DND-41 (cell line): ENCODE measurements around the gene FMN2.

Experiments used
- ATAC-seq: fragments of 200-7000 bp; cut with Tn5 transposase; 3 replicates; pipeline ENCODE4 v1.9.1; 2021; ENCODE audit warnings: low read depth; ENCODE audit not compliant: insufficient read depth
- DNase-seq: peaks from one replicate; pipeline ENCODE4 v3.0.0-alpha.2; 2020
- H2AFZ ChIP-seq: 2 replicates; pipeline ENCODE4 v1.6.0; 2012; ENCODE audit warnings: low read depth, low read length
- H3K27ac ChIP-seq: 2 replicates; pipeline ENCODE4 v1.5.1; 2012; ENCODE audit warnings: low read length, inconsistent platforms
- H3K27me3 ChIP-seq: fragments of 200-600 bp; sonication (generic); 2 replicates; pipeline ENCODE4 v1.6.0; 2012; ENCODE audit warnings: low read length, mild to moderate bottlenecking, inconsistent platforms; ENCODE audit not compliant: insufficient read depth, poor library complexity
- H3K36me3 ChIP-seq: 2 replicates; pipeline ENCODE4 v1.5.1; 2012; ENCODE audit warnings: low read length, inconsistent platforms; ENCODE audit not compliant: insufficient read depth
- H3K4me1 ChIP-seq: 2 replicates; pipeline ENCODE4 v1.5.1; 2012; ENCODE audit warnings: mild to moderate bottlenecking, low read length; ENCODE audit not compliant: insufficient read depth
- H3K4me2 ChIP-seq: 2 replicates; pipeline ENCODE4 v1.6.0; 2012; ENCODE audit warnings: mild to moderate bottlenecking, moderate library complexity, low read length, inconsistent platforms; ENCODE audit not compliant: insufficient read depth
- H3K4me3 ChIP-seq, 2 experiments: fragments of 200-600 bp in 1 of 2; shearing (Covaris generic) in 1 of 2; 2 replicates each; pipeline ENCODE4 v1.5.1; 2012 to 2016; ENCODE audit warnings: inconsistent platforms in 2 of 2, low read length in 2 of 2, mild to moderate bottlenecking in 2 of 2, low read depth in 1 of 2, moderate library complexity in 1 of 2
- H3K79me2 ChIP-seq: 2 replicates; pipeline ENCODE4 v1.6.0; 2012; ENCODE audit warnings: low read length, inconsistent platforms; ENCODE audit not compliant: insufficient read depth
- H3K9ac ChIP-seq: 2 replicates; pipeline ENCODE4 v1.6.0; 2012; ENCODE audit warnings: low read depth, mild to moderate bottlenecking, inconsistent platforms, low read length, moderate library complexity
- H3K9me3 ChIP-seq: 2 replicates; pipeline ENCODE4 v1.5.1; 2012; ENCODE audit warnings: low read length, moderate library complexity, mild to moderate bottlenecking, inconsistent platforms; ENCODE audit not compliant: insufficient read depth, severe bottlenecking
- H4K20me1 ChIP-seq: 2 replicates; pipeline ENCODE4 v1.6.0; 2012; ENCODE audit warnings: low read length; ENCODE audit not compliant: insufficient read depth
- EZH2 ChIP-seq: IDR thresholded peaks from 3 replicates; pipeline ENCODE4 v1.6.1; 2012; ENCODE audit warnings: borderline replicate concordance, low read depth, mild to moderate bottlenecking, moderate library complexity, low read length, inconsistent platforms; ENCODE audit not compliant: severe bottlenecking
- TF ChIP-seq, protein P1 (sequence below): IDR thresholded peaks from 2 replicates; pipeline ENCODE4 v1.5.1; 2012; ENCODE audit warnings: borderline replicate concordance, low read length, moderate library complexity, mild to moderate bottlenecking; ENCODE audit not compliant: poor library complexity, severe bottlenecking; ENCODE audit errors: extremely low read depth

Gene FMN2

DNA sequence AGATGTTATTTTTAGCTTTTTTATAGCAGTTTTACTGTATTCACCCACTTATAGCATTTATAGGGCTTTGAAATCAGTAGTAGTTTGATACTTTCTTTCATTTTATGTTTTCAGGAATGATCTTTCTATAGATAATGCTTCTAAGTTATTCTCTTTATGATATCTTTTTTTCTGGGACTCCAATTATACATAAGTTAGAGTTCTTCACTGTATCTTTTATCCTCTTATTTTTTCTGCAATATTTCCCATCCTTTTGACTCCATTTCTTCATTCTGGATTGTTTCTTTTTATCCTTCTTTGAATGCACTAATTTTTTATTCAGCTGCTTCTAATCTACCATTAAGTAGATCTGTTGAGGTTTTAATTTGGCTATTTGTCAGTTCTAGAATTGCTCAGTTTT lies 73.1 kb downstream of the FMN2 start:
- Histone ChIP-seq H3K9me3 (no peaks in the 10 kb centered on the region), H3K79me2 (no peaks in the 10 kb centered on the region)
- TF ChIP-seq EZH2, result no peak
- TF ChIP-seq, protein P1, sequence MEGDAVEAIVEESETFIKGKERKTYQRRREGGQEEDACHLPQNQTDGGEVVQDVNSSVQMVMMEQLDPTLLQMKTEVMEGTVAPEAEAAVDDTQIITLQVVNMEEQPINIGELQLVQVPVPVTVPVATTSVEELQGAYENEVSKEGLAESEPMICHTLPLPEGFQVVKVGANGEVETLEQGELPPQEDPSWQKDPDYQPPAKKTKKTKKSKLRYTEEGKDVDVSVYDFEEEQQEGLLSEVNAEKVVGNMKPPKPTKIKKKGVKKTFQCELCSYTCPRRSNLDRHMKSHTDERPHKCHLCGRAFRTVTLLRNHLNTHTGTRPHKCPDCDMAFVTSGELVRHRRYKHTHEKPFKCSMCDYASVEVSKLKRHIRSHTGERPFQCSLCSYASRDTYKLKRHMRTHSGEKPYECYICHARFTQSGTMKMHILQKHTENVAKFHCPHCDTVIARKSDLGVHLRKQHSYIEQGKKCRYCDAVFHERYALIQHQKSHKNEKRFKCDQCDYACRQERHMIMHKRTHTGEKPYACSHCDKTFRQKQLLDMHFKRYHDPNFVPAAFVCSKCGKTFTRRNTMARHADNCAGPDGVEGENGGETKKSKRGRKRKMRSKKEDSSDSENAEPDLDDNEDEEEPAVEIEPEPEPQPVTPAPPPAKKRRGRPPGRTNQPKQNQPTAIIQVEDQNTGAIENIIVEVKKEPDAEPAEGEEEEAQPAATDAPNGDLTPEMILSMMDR, result no peak

DNA sequence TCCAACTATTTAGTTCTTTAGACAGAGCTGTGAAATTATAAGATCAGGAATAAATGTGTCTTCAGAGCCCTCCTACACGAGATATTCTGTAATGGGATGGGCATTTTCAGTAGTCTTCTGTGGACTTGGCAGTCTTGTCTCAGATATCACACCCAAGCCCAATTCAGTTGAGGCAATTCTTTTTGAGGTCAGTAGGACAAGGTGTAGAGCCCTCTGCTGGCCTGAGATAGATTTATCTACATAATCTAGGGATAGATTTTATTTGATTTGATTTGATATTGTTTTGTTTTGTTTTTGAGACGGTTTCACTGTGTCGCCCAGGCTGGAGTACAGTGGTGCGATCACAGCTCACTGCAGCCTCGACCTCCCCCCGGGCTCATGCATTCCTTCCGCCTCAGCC lies 77.5 kb downstream of the FMN2 start:
- Histone ChIP-seq H3K4me2 (no peak overlapping the region), H3K9me3 (no peaks in the 10 kb centered on the region), H3K27me3 (no peaks in the 10 kb centered on the region), H2AFZ (no peak overlapping the region), H3K4me1 (no peaks in the 10 kb centered on the region), H3K36me3 (no peaks in the 10 kb centered on the region), H3K27ac (no peak overlapping the region), H4K20me1 (no peaks in the 10 kb centered on the region), H3K9ac (no peak overlapping the region), H3K79me2 (no peaks in the 10 kb centered on the region), H3K4me3 (no peak overlapping the region)
- no peak for TF ChIP-seq EZH2
- DNase-seq (no peak), ATAC-seq (no peak)

More for the DNA sequence above, 73.1 kb downstream of the FMN2 start:
- DNase-seq, result no peak
- Histone ChIP-seq H3K27me3 (no peaks in the 10 kb centered on the region), H3K27ac (no peak overlapping the region), H3K36me3 (no peaks in the 10 kb centered on the region), H3K4me2 (no peak overlapping the region), H3K9ac (no peak overlapping the region), H3K4me3 (no peak overlapping the region), H4K20me1 (no peaks in the 10 kb centered on the region), H3K4me1 (no peaks in the 10 kb centered on the region), H2AFZ (no peak overlapping the region)
- no peak for ATAC-seq

- H3K27ac ChIP-seq, result no peak overlapping the region
- no peaks in the 10 kb centered on the region for H3K27me3 ChIP-seq
- H4K20me1 ChIP-seq, result no peaks in the 10 kb centered on the region
- no peak overlapping the region for H2AFZ ChIP-seq
- TF ChIP-seq, protein P1, result no peak
- no peak for TF ChIP-seq EZH2
- ATAC-seq (no peak), DNase-seq (no peak)
- H3K9me3 ChIP-seq, result no peaks in the 10 kb centered on the region
- no peaks in the 10 kb centered on the region for H3K79me2 ChIP-seq
- no peaks in the 10 kb centered on the region for H3K36me3 ChIP-seq
- no peaks in the 10 kb centered on the region for H3K4me1 ChIP-seq
- no peak overlapping the region for H3K4me2 ChIP-seq
- no peak overlapping the region for H3K9ac ChIP-seq
- H3K4me3 ChIP-seq, result no peak overlapping the region
Observed at GRCh38 chr1:240170266-240170665, 78.6 kb downstream of the FMN2 start.

- Histone ChIP-seq H4K20me1 (no peaks in the 10 kb centered on the region), H3K79me2 (no peaks in the 10 kb centered on the region), H3K36me3 (no peaks in the 10 kb centered on the region), H3K9ac (no peak overlapping the region), H3K4me2 (no peak overlapping the region), H3K27me3 (no peaks in the 10 kb centered on the region), H3K4me3 (no peak overlapping the region), H2AFZ (no peak overlapping the region), H3K4me1 (no peaks in the 10 kb centered on the region), H3K9me3 (no peaks in the 10 kb centered on the region), H3K27ac (no peak overlapping the region)
- DNase-seq (no peak), ATAC-seq (no peak)
- TF ChIP-seq, protein P1, result no peak
- TF ChIP-seq EZH2, result no peak
Observed at GRCh38 chr1:240170806-240171205, 79.1 kb downstream of the FMN2 start.
